GM06990 (cell line): ENCODE data around the gene ELSPBP1.
A peak's percentile ranks its signal among the peaks of the same experiment; 100 is the strongest.
"Not testable (repeated sequence)": the region's sequence is repeated elsewhere in the genome, so short reads cannot be mapped to it uniquely, and the experiment has no call there.

Experiments
- DNase-seq: peaks from one replicate; pipeline ENCODE4 v3.0.0-alpha.2; 2011; ENCODE audit not compliant: insufficient read length; ENCODE audit errors: extremely low read depth
- H3K27me3 ChIP-seq: replicated peaks from 2 replicates; pipeline ENCODE4 v1.6.0; 2011; ENCODE audit warnings: low read length; ENCODE audit not compliant: control insufficient read depth, insufficient read depth
- H3K36me3 ChIP-seq: 2 replicates; pipeline ENCODE4 v1.5.1; 2011; ENCODE audit warnings: low read length; ENCODE audit not compliant: control insufficient read depth, insufficient read depth
- H3K4me3 ChIP-seq: replicated peaks from 2 replicates; pipeline ENCODE4 v1.5.1; 2011; ENCODE audit warnings: low read depth, mild to moderate bottlenecking, control low read depth, low read length
- TF ChIP-seq, protein P1 (sequence below): IDR thresholded peaks from 2 replicates; pipeline ENCODE4 v1.5.1; 2011; ENCODE audit warnings: low read length, control low read depth, mild to moderate bottlenecking, inconsistent platforms; ENCODE audit not compliant: insufficient read depth, poor library complexity, severe bottlenecking

Gene ELSPBP1

DNA sequence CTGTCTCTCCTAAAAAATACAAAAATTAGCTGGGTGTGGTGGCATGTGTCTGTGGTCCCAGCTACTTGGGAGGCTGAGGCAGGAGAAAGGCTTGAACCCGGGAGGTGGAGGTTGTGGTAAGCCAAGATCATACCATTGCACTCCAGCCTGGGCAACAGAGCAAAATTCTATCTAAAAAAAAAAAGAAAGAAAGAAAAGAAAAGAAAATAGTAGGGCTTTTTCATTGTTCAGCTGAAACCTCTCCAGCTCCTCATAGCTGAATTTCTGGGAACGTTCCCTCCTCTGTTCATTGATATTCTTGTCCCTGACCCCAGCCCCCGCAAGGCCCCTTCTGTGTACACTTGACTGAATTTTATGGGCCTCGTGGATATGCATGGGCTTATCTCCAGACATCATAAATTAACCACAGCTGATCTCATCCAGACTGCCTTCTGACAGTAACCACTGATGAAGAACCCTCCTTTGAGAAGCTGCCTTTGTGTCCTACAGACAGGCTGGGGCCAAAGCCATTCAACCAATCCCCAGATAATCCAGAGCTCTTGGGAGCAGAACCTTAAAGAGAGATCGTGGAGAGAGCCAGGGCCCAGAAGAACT is at the start of gene ELSPBP1:
Gene ELSPBP1 (plus strand): TSS at position 424 of the 594 bp plus-strand sequence. CDS start 14,036 bp downstream, outside the sequence.
- TF ChIP-seq, protein P1, sequence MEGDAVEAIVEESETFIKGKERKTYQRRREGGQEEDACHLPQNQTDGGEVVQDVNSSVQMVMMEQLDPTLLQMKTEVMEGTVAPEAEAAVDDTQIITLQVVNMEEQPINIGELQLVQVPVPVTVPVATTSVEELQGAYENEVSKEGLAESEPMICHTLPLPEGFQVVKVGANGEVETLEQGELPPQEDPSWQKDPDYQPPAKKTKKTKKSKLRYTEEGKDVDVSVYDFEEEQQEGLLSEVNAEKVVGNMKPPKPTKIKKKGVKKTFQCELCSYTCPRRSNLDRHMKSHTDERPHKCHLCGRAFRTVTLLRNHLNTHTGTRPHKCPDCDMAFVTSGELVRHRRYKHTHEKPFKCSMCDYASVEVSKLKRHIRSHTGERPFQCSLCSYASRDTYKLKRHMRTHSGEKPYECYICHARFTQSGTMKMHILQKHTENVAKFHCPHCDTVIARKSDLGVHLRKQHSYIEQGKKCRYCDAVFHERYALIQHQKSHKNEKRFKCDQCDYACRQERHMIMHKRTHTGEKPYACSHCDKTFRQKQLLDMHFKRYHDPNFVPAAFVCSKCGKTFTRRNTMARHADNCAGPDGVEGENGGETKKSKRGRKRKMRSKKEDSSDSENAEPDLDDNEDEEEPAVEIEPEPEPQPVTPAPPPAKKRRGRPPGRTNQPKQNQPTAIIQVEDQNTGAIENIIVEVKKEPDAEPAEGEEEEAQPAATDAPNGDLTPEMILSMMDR = no peak
- H3K27me3 ChIP-seq = peaks cover 3% of the 10 kb centered on the region; the same call in 1 of the 2 replicates
- no peaks in the 10 kb centered on the region for H3K36me3 ChIP-seq

DNA sequence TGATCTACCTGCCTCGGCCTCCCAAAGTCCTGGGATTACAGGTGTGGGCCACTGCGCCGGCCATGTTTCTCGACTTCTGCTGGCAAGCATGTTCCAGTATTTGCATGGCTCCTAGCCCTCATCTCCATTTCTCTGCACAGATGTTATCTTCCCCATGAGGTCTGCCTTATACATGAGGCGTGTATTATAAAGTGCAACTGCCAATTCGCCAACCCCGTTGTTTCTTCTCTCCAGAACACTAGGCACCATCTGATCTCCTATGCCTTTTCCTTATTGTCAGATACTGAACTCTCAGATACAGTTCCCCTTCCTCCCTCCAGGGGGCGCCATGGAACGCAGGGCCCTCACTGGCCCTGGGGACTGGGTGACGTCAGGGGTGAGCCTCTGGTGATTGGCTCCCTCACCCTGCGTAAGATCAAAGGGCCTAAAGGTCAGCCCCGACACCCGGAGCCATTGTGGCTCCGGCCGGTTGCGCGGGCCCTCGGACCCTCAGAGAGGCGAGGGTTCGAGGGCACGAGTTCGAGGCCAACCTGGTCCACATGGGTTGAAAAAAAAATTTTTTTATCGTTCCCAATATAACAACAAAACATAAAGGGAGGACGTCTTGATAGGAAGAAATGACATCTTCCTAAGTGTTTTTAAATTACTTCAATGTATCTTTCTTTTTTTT is 44.4 kb upstream of the ELSPBP1 start:
- not testable (repeated sequence) for H3K4me3 ChIP-seq, H3K36me3 ChIP-seq, DNase-seq, H3K27me3 ChIP-seq
- TF ChIP-seq, protein P1 = peak; percentile 14

More for the DNA sequence above, at the start of gene ELSPBP1:
- H3K4me3 ChIP-seq = no peak within 1 kb of the TSS
- no peak for DNase-seq

DNA sequence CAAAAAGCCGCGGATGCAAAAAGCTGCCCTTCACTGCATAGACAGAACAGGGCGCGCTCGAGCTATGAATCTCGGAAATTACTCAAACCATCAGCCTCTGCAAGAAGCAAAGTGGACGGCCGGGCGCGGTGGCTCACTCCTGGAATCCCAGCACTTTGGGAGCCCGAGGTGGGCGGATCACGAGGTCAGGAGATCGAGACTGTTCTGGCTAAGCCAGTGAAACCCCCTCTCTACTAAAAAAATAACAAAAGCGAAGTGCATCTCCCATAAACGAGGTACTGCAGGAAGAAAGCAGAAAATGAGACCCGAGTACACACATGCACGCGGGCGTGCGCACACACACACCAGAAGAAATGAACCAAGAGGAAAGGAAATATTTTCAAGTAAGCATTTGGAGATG is 42.3 kb upstream of the ELSPBP1 start:
- not testable (repeated sequence) for H3K4me3 ChIP-seq, H3K27me3 ChIP-seq, H3K36me3 ChIP-seq, DNase-seq

DNA sequence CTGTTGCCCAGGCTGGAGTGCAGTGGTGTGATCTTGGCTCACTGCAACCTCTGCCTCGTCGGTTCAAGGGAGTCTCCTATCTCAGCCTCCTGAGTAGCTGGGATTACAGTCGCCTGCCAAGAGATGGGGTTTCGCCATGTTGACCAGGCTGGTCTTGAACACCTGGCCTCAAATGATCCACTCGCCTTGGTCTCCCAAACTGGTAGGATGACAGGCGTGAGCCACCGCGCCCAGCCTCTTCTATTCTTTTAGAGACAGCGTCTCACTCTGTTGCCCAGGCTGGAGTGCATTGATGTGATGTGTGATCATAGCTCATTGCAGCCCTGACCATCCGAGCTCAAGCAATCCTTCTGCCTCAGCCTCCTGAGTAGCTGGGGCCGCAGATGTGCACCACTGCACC is 38.5 kb upstream of the ELSPBP1 start:
- DNase-seq, H3K4me3 ChIP-seq, H3K27me3 ChIP-seq, H3K36me3 ChIP-seq: not testable (repeated sequence)

DNA sequence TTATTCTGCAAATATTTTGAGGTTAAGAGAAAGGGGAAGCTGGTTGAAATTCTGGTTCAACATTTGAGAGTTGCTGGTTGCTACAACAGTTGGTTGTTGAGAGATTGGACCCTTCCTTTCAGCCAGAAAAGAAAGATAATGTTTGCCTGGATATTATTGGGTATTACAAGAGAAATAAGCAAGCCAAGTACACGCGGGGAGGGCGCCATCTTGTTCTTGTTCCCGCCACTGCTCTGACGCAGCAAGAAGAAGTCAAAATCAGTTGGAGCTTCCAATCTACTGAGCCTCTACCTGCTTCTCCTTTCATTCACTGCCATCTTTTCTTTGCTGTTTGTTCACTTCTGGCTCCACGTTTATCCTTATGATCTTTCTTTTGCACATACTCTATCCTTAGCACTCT is 20.9 kb upstream of the ELSPBP1 start:
- H3K27me3 ChIP-seq = no peaks in the 10 kb centered on the region; the same call in 1 of the 2 replicates
- no peak for DNase-seq
- H3K4me3 ChIP-seq = no peak overlapping the region
- TF ChIP-seq, protein P1 = no peak
- no peaks in the 10 kb centered on the region for H3K36me3 ChIP-seq

DNA sequence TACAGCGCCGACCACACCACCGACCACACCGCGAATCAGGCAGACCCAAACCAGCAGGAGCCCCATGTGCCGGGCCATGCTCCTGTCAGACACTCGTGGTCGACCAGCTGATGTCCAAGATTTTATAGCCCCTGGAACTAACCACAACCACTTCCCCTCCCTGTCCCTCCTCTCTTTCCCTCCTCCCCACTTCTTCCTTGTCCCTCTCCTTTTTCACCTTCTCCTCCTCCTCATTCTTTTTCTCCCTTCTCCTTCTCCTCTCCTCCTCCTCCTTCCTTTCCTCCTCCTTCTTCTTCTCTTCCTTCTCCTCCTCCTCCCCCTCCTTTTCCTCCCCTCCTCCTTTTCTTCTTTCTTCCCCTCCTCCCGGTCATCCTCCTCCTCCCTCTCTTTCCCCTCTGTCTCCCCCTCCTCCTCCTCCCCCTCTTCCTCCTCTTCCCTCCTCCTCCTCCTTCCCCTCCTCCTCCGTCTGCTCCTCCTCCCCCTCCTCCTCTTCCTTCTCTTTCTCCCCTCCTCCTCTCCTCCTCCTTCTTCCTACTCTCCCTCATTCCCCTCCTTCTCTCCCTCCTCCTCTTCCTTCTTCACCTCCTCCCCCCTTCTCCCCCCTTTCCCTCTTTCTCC is 3.1 kb upstream of the ELSPBP1 start:
- TF ChIP-seq, protein P1 = no peak
- no peak for DNase-seq
- no peaks in the 10 kb centered on the region for H3K36me3 ChIP-seq
- H3K4me3 ChIP-seq = no peak overlapping the region
- peaks cover 3% of the 10 kb centered on the region; the same call in 1 of the 2 replicates for H3K27me3 ChIP-seq
